ENCODE results near the gene PLPP4. TPM values are rescaled to one million over a fixed set of nuclear protein-coding genes. Genes with fewer than 3 reads are reported as not detected.

PLPP4 gene
- total and polyA plus RNA-seq, 2 of the 13 experiments (the other 11 are each of a cell fraction or from before 2014, with no cell fraction given) = not detected

GRCh38 chr10:120542591-120542990 is 85.6 kb downstream of the PLPP4 start:
- no peaks in the 10 kb centered on the region for H3K79me2 ChIP-seq (ENCODE audit: insufficient read depth, low read length)
- no peaks in the 10 kb centered on the region for H3K36me3 ChIP-seq (replicated peaks in 1 of 2; ENCODE audit: control insufficient read depth in 1 of 2, insufficient read depth in 2 of 2, low read length in 2 of 2)
- no peaks in the 10 kb centered on the region for H3K9me3 ChIP-seq (ENCODE audit: low read length)
- no peak overlapping the region for H2AFZ ChIP-seq (ENCODE audit: low read length)
- no peaks in the 10 kb centered on the region for H3K4me1 ChIP-seq (ENCODE audit: insufficient read depth, low read length)
- H3K27ac ChIP-seq (ENCODE audit: extremely low read length, insufficient read depth, low read length) = no peak overlapping the region
- in situ Hi-C loops (cut with HindIII; ENCODE audit: extremely low pct_ligation_motif_present, low pct_unique_long_range_greater_than_20kb) = no loop called here
- POLR2A ChIA-PET = no interaction called here
- no peaks in the 10 kb centered on the region for H3K27me3 ChIP-seq (ENCODE audit: control insufficient read depth in 1 of 2, insufficient read depth in 2 of 2, low read length in 2 of 2)
- no peaks in the 10 kb centered on the region for H4K20me1 ChIP-seq (ENCODE audit: insufficient read depth, low read length)
- DNase-seq (ENCODE audit: low spot score) (no peak), FAIRE-seq (no peak), ATAC-seq (no peak)
- 13% methylated on average over 7 of the region's 7 CpGs for WGBS (ENCODE audit: low lambda C conversion rate)
- CTCF ChIA-PET (ENCODE audit: low intra/inter-chr PET ratio, low total read pairs) = no interaction called here
- H3K9ac ChIP-seq (ENCODE audit: insufficient read depth, low read depth, low read length) = no peak overlapping the region
- H3K4me2 ChIP-seq (ENCODE audit: low read depth, low read length) = no peak overlapping the region
- TF ChIP-seq GRHL1 (CRISPR knock-in tag; conservative IDR thresholded peaks at IDR 0.05) (no peak), ZBTB26 (CRISPR knock-in tag; IDR thresholded peaks at IDR 0.05; ENCODE audit: borderline replicate concordance) (no peak), ZNF281 (CRISPR knock-in tag; IDR thresholded peaks at IDR 0.05; ENCODE audit: borderline replicate concordance) (no peak)
- no TSS peak for BruUV-seq (replicated peaks)
- intact Hi-C loops (cut with micrococcal nuclease; ENCODE audit: unreplicated experiment) = no loop called here
- no peak overlapping the region for H3K4me3 ChIP-seq (replicated peaks in 1 of 3; ENCODE audit: insufficient read depth in 1 of 3, low read depth in 2 of 3, low read length in 3 of 3)

Measured in HepG2 (cell line).